ENCODE results near the gene EXOC6B.

- TF ChIP-seq, protein P1, sequence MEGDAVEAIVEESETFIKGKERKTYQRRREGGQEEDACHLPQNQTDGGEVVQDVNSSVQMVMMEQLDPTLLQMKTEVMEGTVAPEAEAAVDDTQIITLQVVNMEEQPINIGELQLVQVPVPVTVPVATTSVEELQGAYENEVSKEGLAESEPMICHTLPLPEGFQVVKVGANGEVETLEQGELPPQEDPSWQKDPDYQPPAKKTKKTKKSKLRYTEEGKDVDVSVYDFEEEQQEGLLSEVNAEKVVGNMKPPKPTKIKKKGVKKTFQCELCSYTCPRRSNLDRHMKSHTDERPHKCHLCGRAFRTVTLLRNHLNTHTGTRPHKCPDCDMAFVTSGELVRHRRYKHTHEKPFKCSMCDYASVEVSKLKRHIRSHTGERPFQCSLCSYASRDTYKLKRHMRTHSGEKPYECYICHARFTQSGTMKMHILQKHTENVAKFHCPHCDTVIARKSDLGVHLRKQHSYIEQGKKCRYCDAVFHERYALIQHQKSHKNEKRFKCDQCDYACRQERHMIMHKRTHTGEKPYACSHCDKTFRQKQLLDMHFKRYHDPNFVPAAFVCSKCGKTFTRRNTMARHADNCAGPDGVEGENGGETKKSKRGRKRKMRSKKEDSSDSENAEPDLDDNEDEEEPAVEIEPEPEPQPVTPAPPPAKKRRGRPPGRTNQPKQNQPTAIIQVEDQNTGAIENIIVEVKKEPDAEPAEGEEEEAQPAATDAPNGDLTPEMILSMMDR (IDR thresholded peaks at IDR 0.05; ENCODE audit: low read length), result no peak
- TF ChIP-seq EZH2 (optimal IDR thresholded peaks at IDR 0.05; ENCODE audit: low read depth, low read length) (no peak), EZH2phosphoT487 (IDR thresholded peaks at IDR 0.05; ENCODE audit: low read length) (no peak)
Measured at GRCh38 chr2:72276356-72276755, 549.5 kb downstream of the EXOC6B start.

Data from MM.1S (cell line).